ENCODE results near the gene DNLZ.

DNLZ gene

DNA sequence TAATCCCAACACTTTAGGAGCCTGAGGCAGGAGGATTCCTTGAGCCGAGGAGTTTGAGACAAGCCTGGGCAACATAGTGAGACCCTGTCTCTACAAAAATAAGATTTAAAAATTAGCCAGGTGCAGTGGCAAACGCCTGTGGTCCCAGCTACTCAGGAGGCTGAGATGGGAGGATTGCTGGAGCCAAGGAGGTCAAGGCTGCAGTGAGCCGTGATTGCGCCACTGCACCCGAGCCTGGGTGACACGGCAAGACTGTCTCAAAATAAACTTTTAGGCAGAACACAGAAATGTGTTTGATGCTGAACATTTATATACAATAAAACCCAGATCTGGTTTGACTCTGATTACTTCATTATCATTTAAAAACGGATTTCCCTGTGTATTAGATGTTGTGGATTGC, 41.9 kb upstream of the DNLZ start:
- no peak for TF ChIP-seq CTCF (conservative IDR thresholded peaks at IDR 0.05)
- no peak overlapping the region for H3K27ac ChIP-seq

GRCh38 chr9:136404801-136405136, 41.2 kb upstream of the DNLZ start:
- no peak for TF ChIP-seq CTCF (conservative IDR thresholded peaks at IDR 0.05)

GRCh38 chr9:136403915-136404800, 40.6 kb upstream of the DNLZ start:
- no peak for TF ChIP-seq CTCF (conservative IDR thresholded peaks at IDR 0.05)
- H3K27ac ChIP-seq, result no peak overlapping the region

More at GRCh38 chr9:136404801-136405136, 41.2 kb upstream of the DNLZ start:
- H3K27ac ChIP-seq, result no peak overlapping the region

DNA sequence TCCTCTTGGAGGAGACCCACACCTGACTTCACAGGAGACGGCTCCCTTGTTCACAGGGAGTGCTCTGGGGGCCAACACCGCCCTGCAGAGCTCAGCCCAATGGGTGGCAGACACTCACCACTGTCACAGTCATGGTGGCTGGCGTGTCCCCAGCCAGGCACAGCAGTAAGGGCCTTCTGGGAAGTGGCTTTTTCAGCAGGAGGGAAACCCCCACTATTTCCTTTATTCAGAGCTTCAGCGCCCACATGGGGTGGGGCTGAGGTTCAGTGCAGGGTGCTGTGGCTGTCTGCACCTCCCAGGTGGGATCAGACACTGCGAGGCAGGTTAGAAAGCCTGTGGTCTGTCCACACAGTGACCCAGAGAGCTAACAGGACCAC, 40.0 kb upstream of the DNLZ start:
- TF ChIP-seq CTCF (conservative IDR thresholded peaks at IDR 0.05), result no peak
- H3K27ac ChIP-seq, result no peak overlapping the region

DNA sequence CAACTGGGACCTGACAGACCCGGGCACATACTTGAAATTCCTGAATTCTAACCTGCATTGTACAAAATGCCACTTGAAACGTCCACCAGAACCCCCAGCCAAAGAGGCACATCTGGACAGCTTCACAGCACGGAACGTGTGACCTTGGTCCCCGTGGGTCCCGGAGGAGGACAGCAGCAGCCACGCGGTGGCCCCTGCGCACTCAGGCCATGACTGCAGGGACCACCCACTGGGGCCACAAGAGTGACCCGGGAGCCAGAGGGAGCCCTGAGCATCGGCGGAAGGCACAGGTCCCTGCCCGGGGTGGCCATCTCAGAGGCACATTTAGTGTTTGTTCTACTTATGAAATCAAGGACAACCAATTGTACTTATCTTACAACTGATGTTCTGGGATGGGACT, 38.5 kb upstream of the DNLZ start:
- no peak for TF ChIP-seq CTCF (conservative IDR thresholded peaks at IDR 0.05)
- H3K27ac ChIP-seq, result no peak overlapping the region

- no peak for TF ChIP-seq CTCF (conservative IDR thresholded peaks at IDR 0.05)
- H3K27ac ChIP-seq, result peak overlapping the region; percentile 98
These were observed 37.8 kb upstream of the DNLZ start for GRCh38 chr9:136401173-136401922.

GRCh38 chr9:136400038-136400834, 36.7 kb upstream of the DNLZ start, which contains the start of gene SNAPC4:
TSS of gene SNAPC4 (minus strand) at chr9:136400170. CDS start at chr9:136398428, 1,742 bp downstream.
- TF ChIP-seq CTCF (conservative IDR thresholded peaks at IDR 0.05), result peak; percentile 99
- peak within 1 kb of the TSS; percentile 98 for H3K27ac ChIP-seq

All from VCaP (cell line).